Neural progenitor cell (in vitro differentiated cells): ENCODE data around the gene PIP5KL1. TPM values are rescaled to one million over a fixed set of nuclear protein-coding genes. Genes with fewer than 3 reads are reported as not detected.
A peak's percentile ranks its signal among the peaks of the same experiment; 100 is the strongest.

Experiments used
- DNase-seq: peaks from one replicate; pipeline ENCODE4 v3.0.0-alpha.2; 2016; ENCODE audit warnings: low spot score
- H2AFZ ChIP-seq: fragments of 200-600 bp; sonication (generic); replicated peaks from 2 replicates; pipeline ENCODE4 v1.6.1; 2016; ENCODE audit warnings: antibody characterized with exemption
- H3F3A ChIP-seq: fragments of 200-600 bp; sonication (generic); 2 replicates; pipeline ENCODE4 v1.6.1; 2016; ENCODE audit warnings: antibody characterized with exemption, low read depth
- H3K27ac ChIP-seq: fragments of 200-600 bp; sonication (generic); 2 replicates; pipeline ENCODE4 v1.5.1; 2016; ENCODE audit warnings: mild to moderate bottlenecking
- H3K27me3 ChIP-seq: fragments of 200-600 bp; sonication (generic); 2 replicates; pipeline ENCODE4 v1.6.1; 2016; ENCODE audit warnings: mild to moderate bottlenecking, moderate library complexity
- H3K36me3 ChIP-seq: fragments of 200-600 bp; sonication (generic); 2 replicates; pipeline ENCODE4 v1.5.1; 2016
- H3K4me1 ChIP-seq: fragments of 200-600 bp; sonication (generic); 2 replicates; pipeline ENCODE4 v1.6.1; 2016; ENCODE audit warnings: mixed run types
- H3K4me2 ChIP-seq: fragments of 200-600 bp; sonication (generic); 2 replicates; pipeline ENCODE4 v1.6.1; 2016
- H3K4me3 ChIP-seq: fragments of 200-600 bp; sonication (generic); 2 replicates; pipeline ENCODE4 v1.5.1; 2016
- H3K79me2 ChIP-seq: fragments of 200-600 bp; sonication (generic); 2 replicates; pipeline ENCODE4 v1.6.1; 2016; ENCODE audit warnings: low read depth
- H3K9ac ChIP-seq: fragments of 200-600 bp; sonication (generic); 2 replicates; pipeline ENCODE4 v1.6.1; 2016
- H3K9me3 ChIP-seq: fragments of 200-600 bp; sonication (generic); 2 replicates; pipeline ENCODE4 v1.5.1; 2016; ENCODE audit warnings: low read depth
- H4K20me1 ChIP-seq: fragments of 200-600 bp; sonication (generic); 2 replicates; pipeline ENCODE4 v1.6.1; 2016; ENCODE audit warnings: low read depth
- H3K27ac Mint-ChIP-seq: 3 replicates; pipeline ENCODE4 v1.8.0; 2021; ENCODE audit warnings: mixed read lengths
- H3K27me3 Mint-ChIP-seq: 2 replicates; pipeline ENCODE4 v1.8.0; 2022; ENCODE audit warnings: low read depth, mild to moderate bottlenecking, inconsistent platforms, moderate library complexity, mixed read lengths; ENCODE audit not compliant: insufficient read depth
- H3K36me3 Mint-ChIP-seq: 3 replicates; pipeline ENCODE4 v1.8.0; 2021; ENCODE audit warnings: mixed read lengths
- H3K4me1 Mint-ChIP-seq: 3 replicates; pipeline ENCODE4 v1.8.0; 2021; ENCODE audit warnings: mixed read lengths
- H3K4me3 Mint-ChIP-seq: 3 replicates; pipeline ENCODE4 v1.8.0; 2021; ENCODE audit warnings: mild to moderate bottlenecking, moderate library complexity, mixed read lengths
- H3K9me3 Mint-ChIP-seq: 3 replicates; pipeline ENCODE4 v1.8.0; 2020; ENCODE audit warnings: mixed read lengths
- CTCF ChIP-seq: fragments of 200-600 bp; sonication (generic); IDR thresholded peaks from 2 replicates; pipeline ENCODE4 v1.5.1; 2017; ENCODE audit warnings: antibody characterized with exemption, mild to moderate bottlenecking
- EZH2 ChIP-seq: fragments of 200-600 bp; sonication (generic); IDR thresholded peaks from 2 replicates; pipeline ENCODE4 v1.6.1; 2017; ENCODE audit warnings: antibody characterized with exemption, mild to moderate bottlenecking, moderate library complexity
- EZH2phosphoT487 ChIP-seq: fragments of 200-600 bp; sonication (generic); IDR thresholded peaks from 2 replicates; pipeline ENCODE4 v1.6.1; 2017; ENCODE audit warnings: antibody characterized with exemption
- total RNA-seq: library from RNA; depleted of rRNA; stranded (reverse); fragments of >200 nt; gene quantifications from 2 replicates; pipeline ENCODE4 v1.2.3, GENCODE V29; 2015; ENCODE audit warnings: low replicate concordance

PIP5KL1 gene
- total RNA-seq, 1 donor from 2014 or later: 1.4 TPM

GRCh38 chr9:127953154-127953553 lies 22.6 kb upstream of the PIP5KL1 start:
- Histone ChIP-seq H3K79me2 (peaks cover 62% of the 10 kb centered on the region), H2AFZ (no peak overlapping the region), H3K27ac (no peak overlapping the region), H3K9ac (no peak overlapping the region), H3F3A (no peaks in the 10 kb centered on the region), H3K4me2 (no peak overlapping the region), H3K4me1 (peaks cover 13% of the 10 kb centered on the region), H3K27me3 (no peaks in the 10 kb centered on the region), H3K4me3 (no peak overlapping the region), H4K20me1 (peaks cover 92% of the 10 kb centered on the region), H3K36me3 (no peaks in the 10 kb centered on the region), H3K9me3 (no peaks in the 10 kb centered on the region)
- Mint-ChIP-seq H3K4me1 (peaks cover 22% of the 10 kb centered on the region), H3K9me3 (peaks cover 3% of the 10 kb centered on the region), H3K4me3 (no peak overlapping the region), H3K27me3 (no peaks in the 10 kb centered on the region), H3K36me3 (peaks cover 5% of the 10 kb centered on the region), H3K27ac (no peak overlapping the region)
- no peak for TF ChIP-seq EZH2
- TF ChIP-seq EZH2phosphoT487: no peak
- TF ChIP-seq CTCF: no peak
- DNase-seq: no peak

- no peaks in the 10 kb centered on the region for H3K36me3 ChIP-seq
- H3K4me3 ChIP-seq: no peak overlapping the region
- no peaks in the 10 kb centered on the region for H3K9me3 Mint-ChIP-seq
- H3K27me3 Mint-ChIP-seq: peaks cover 4% of the 10 kb centered on the region
- peak overlapping the region; percentile 81 for H3K27ac Mint-ChIP-seq
- H3K4me2 ChIP-seq: no peak overlapping the region
- H3K4me3 Mint-ChIP-seq: no peak overlapping the region
- no peak for TF ChIP-seq EZH2
- H3K9me3 ChIP-seq: no peaks in the 10 kb centered on the region
- no peak overlapping the region for H2AFZ ChIP-seq
- no peaks in the 10 kb centered on the region for H3F3A ChIP-seq
- no peaks in the 10 kb centered on the region for H3K27me3 ChIP-seq
- H3K4me1 ChIP-seq: peaks cover 13% of the 10 kb centered on the region
- peak; percentile 70 for DNase-seq
- peaks cover 22% of the 10 kb centered on the region for H3K4me1 Mint-ChIP-seq
- peaks cover 37% of the 10 kb centered on the region for H3K79me2 ChIP-seq
- H3K36me3 Mint-ChIP-seq: peaks cover 2% of the 10 kb centered on the region
- no peak overlapping the region for H3K9ac ChIP-seq
- H3K27ac ChIP-seq: no peak overlapping the region
- H4K20me1 ChIP-seq: peaks cover 74% of the 10 kb centered on the region
Measured at GRCh38 chr9:127950513-127951289, 20.1 kb upstream of the PIP5KL1 start.

- H3K27me3 Mint-ChIP-seq: peaks cover 5% of the 10 kb centered on the region
- Histone ChIP-seq H3K36me3 (no peaks in the 10 kb centered on the region), H3K27ac (no peak overlapping the region)
Measured at GRCh38 chr9:127949827-127950512, 19.4 kb upstream of the PIP5KL1 start.

More at GRCh38 chr9:127949827-127950512, 19.4 kb upstream of the PIP5KL1 start:
- Mint-ChIP-seq H3K27ac (peak overlapping the region; percentile 81), H3K9me3 (no peaks in the 10 kb centered on the region), H3K4me1 (peaks cover 17% of the 10 kb centered on the region), H3K36me3 (peaks cover 3% of the 10 kb centered on the region), H3K4me3 (no peak overlapping the region)
- no peak for DNase-seq
- Histone ChIP-seq H2AFZ (no peak overlapping the region), H3K4me3 (no peak overlapping the region), H3F3A (peaks cover under 1% of the 10 kb centered on the region), H3K4me2 (no peak overlapping the region), H3K9ac (no peak overlapping the region), H3K9me3 (no peaks in the 10 kb centered on the region), H3K27me3 (no peaks in the 10 kb centered on the region), H3K79me2 (peaks cover 30% of the 10 kb centered on the region), H4K20me1 (peaks cover 67% of the 10 kb centered on the region), H3K4me1 (peaks cover 10% of the 10 kb centered on the region)
- TF ChIP-seq EZH2phosphoT487: no peak
- no peak for TF ChIP-seq CTCF
- TF ChIP-seq EZH2: no peak
